Activated T-helper 17 cell treated with anti-CD3 and anti-CD28 coated beads, Interleukin-2, amount 50 U/mL, for 72 hours (primary cell): ENCODE measurements around the gene GALNT13. TPM values are rescaled to one million over a fixed set of nuclear protein-coding genes. Genes with fewer than 3 reads are reported as not detected.

Experiments used
- ATAC-seq: fragments of 150-1000 bp; cut with Tn5 transposase; replicated peaks from 2 replicates; pipeline ENCODE4 v1.10.0; 2021; ENCODE audit warnings: mild to moderate bottlenecking, moderate library complexity
- H3K27ac Mint-ChIP-seq: one replicate; pipeline ENCODE4 v1.8.0; 2022; ENCODE audit warnings: mixed read lengths
- H3K27me3 Mint-ChIP-seq: one replicate; pipeline ENCODE4 v1.8.0; 2022; ENCODE audit warnings: mixed read lengths
- H3K36me3 Mint-ChIP-seq: one replicate; pipeline ENCODE4 v1.8.0; 2022; ENCODE audit warnings: low read depth, mild to moderate bottlenecking, mixed read lengths
- H3K4me1 Mint-ChIP-seq: one replicate; pipeline ENCODE4 v1.8.0; 2022; ENCODE audit warnings: mixed read lengths
- H3K4me3 Mint-ChIP-seq: one replicate; pipeline ENCODE4 v1.8.0; 2022; ENCODE audit warnings: mild to moderate bottlenecking, mixed read lengths
- H3K9me3 Mint-ChIP-seq: one replicate; pipeline ENCODE4 v1.8.0; 2022; ENCODE audit warnings: mixed read lengths
- total RNA-seq, 2 donors: library from RNA; stranded (reverse); gene quantifications; one replicate each; pipeline ENCODE4 v1.2.3, GENCODE V29; 2022

Gene GALNT13
- not detected for total RNA-seq

- Mint-ChIP-seq H3K4me3 (no peak within 1 kb of the TSS), H3K27ac (no peak within 1 kb of the TSS), H3K9me3 (peaks cover 9% of the 10 kb centered on the region), H3K4me1 (peaks cover 5% of the 10 kb centered on the region), H3K36me3 (no peaks in the 10 kb centered on the region), H3K27me3 (peaks cover 24% of the 10 kb centered on the region)
- no peak for ATAC-seq
Measured at GRCh38 chr2:153871231-153872221, at the start of gene GALNT13. TSS of gene GALNT13 (plus strand) at chr2:153871922.

- Mint-ChIP-seq H3K9me3 (peaks cover 20% of the 10 kb centered on the region), H3K27me3 (no peaks in the 10 kb centered on the region), H3K4me1 (no peaks in the 10 kb centered on the region), H3K27ac (no peak overlapping the region), H3K36me3 (no peaks in the 10 kb centered on the region), H3K4me3 (no peak overlapping the region)
- ATAC-seq = no peak
Measured at GRCh38 chr2:153823880-153824279, 47.8 kb upstream of the GALNT13 start.

- Mint-ChIP-seq H3K9me3 (peaks cover 29% of the 10 kb centered on the region), H3K36me3 (no peaks in the 10 kb centered on the region), H3K4me3 (no peak overlapping the region), H3K27me3 (no peaks in the 10 kb centered on the region), H3K4me1 (no peaks in the 10 kb centered on the region), H3K27ac (no peak overlapping the region)
- no peak for ATAC-seq
Measured at GRCh38 chr2:153828335-153828734, 43.4 kb upstream of the GALNT13 start.

- H3K27ac Mint-ChIP-seq = no peak overlapping the region
- no peaks in the 10 kb centered on the region for H3K36me3 Mint-ChIP-seq
- ATAC-seq = no peak
- peaks cover 21% of the 10 kb centered on the region for H3K9me3 Mint-ChIP-seq
- H3K4me1 Mint-ChIP-seq = no peaks in the 10 kb centered on the region
- no peak overlapping the region for H3K4me3 Mint-ChIP-seq
- no peaks in the 10 kb centered on the region for H3K27me3 Mint-ChIP-seq
Measured at GRCh38 chr2:153834662-153835061, 37.1 kb upstream of the GALNT13 start.

GRCh38 chr2:153858250-153858649 lies 13.5 kb upstream of the GALNT13 start:
- Mint-ChIP-seq H3K9me3 (peaks cover 3% of the 10 kb centered on the region), H3K36me3 (no peaks in the 10 kb centered on the region), H3K27me3 (no peaks in the 10 kb centered on the region), H3K4me3 (no peak overlapping the region), H3K4me1 (no peaks in the 10 kb centered on the region), H3K27ac (no peak overlapping the region)
- ATAC-seq = no peak

- Mint-ChIP-seq H3K27ac (no peak overlapping the region), H3K4me3 (no peak overlapping the region), H3K27me3 (no peaks in the 10 kb centered on the region), H3K9me3 (no peaks in the 10 kb centered on the region), H3K36me3 (no peaks in the 10 kb centered on the region), H3K4me1 (no peaks in the 10 kb centered on the region)
- no peak for ATAC-seq
Measured at GRCh38 chr2:153864022-153864421, 7.7 kb upstream of the GALNT13 start.

- H3K27me3 Mint-ChIP-seq = peaks cover 3% of the 10 kb centered on the region
- no peak for ATAC-seq
- H3K27ac Mint-ChIP-seq = no peak overlapping the region
- H3K36me3 Mint-ChIP-seq = no peaks in the 10 kb centered on the region
- no peak overlapping the region for H3K4me3 Mint-ChIP-seq
- no peaks in the 10 kb centered on the region for H3K9me3 Mint-ChIP-seq
- no peaks in the 10 kb centered on the region for H3K4me1 Mint-ChIP-seq
Measured at GRCh38 chr2:153866595-153866994, 5.1 kb upstream of the GALNT13 start.

- H3K4me1 Mint-ChIP-seq = peaks cover 5% of the 10 kb centered on the region
- no peak overlapping the region for H3K4me3 Mint-ChIP-seq
- ATAC-seq = no peak
- H3K27ac Mint-ChIP-seq = no peak overlapping the region
- H3K27me3 Mint-ChIP-seq = peaks cover 24% of the 10 kb centered on the region
- peaks cover 9% of the 10 kb centered on the region for H3K9me3 Mint-ChIP-seq
- H3K36me3 Mint-ChIP-seq = no peaks in the 10 kb centered on the region
Measured at GRCh38 chr2:153870308-153870707, 1.4 kb upstream of the GALNT13 start.

GRCh38 chr2:153872311-153873051 lies 759 bp downstream of the GALNT13 start:
- Mint-ChIP-seq H3K4me1 (peaks cover 5% of the 10 kb centered on the region), H3K36me3 (no peaks in the 10 kb centered on the region), H3K27me3 (peaks cover 24% of the 10 kb centered on the region), H3K27ac (no peak overlapping the region), H3K9me3 (peaks cover 9% of the 10 kb centered on the region), H3K4me3 (no peak overlapping the region)
- no peak for ATAC-seq

- Mint-ChIP-seq H3K27me3 (peaks cover 24% of the 10 kb centered on the region), H3K4me3 (no peak overlapping the region), H3K9me3 (peaks cover 9% of the 10 kb centered on the region), H3K36me3 (no peaks in the 10 kb centered on the region), H3K27ac (no peak overlapping the region), H3K4me1 (peaks cover 5% of the 10 kb centered on the region)
- no peak for ATAC-seq
Measured at GRCh38 chr2:153873052-153874048, 1.6 kb downstream of the GALNT13 start.

- H3K36me3 Mint-ChIP-seq = no peaks in the 10 kb centered on the region
- peaks cover 5% of the 10 kb centered on the region for H3K4me1 Mint-ChIP-seq
- ATAC-seq = no peak
- H3K9me3 Mint-ChIP-seq = peaks cover 9% of the 10 kb centered on the region
- H3K4me3 Mint-ChIP-seq = no peak overlapping the region
- peaks cover 20% of the 10 kb centered on the region for H3K27me3 Mint-ChIP-seq
- no peak overlapping the region for H3K27ac Mint-ChIP-seq
Measured at GRCh38 chr2:153875801-153876466, 4.2 kb downstream of the GALNT13 start.

GRCh38 chr2:153880926-153881325 lies 9.2 kb downstream of the GALNT13 start:
- no peaks in the 10 kb centered on the region for H3K27me3 Mint-ChIP-seq
- ATAC-seq = no peak
- no peaks in the 10 kb centered on the region for H3K4me1 Mint-ChIP-seq
- no peak overlapping the region for H3K4me3 Mint-ChIP-seq
- H3K36me3 Mint-ChIP-seq = no peaks in the 10 kb centered on the region
- no peak overlapping the region for H3K27ac Mint-ChIP-seq
- peaks cover 3% of the 10 kb centered on the region for H3K9me3 Mint-ChIP-seq

GRCh38 chr2:153886833-153887232 lies 15.1 kb downstream of the GALNT13 start:
- ATAC-seq = no peak

More at GRCh38 chr2:153886833-153887232, 15.1 kb downstream of the GALNT13 start:
- Mint-ChIP-seq H3K27ac (no peak overlapping the region), H3K4me3 (no peak overlapping the region), H3K27me3 (no peaks in the 10 kb centered on the region), H3K4me1 (no peaks in the 10 kb centered on the region), H3K9me3 (peaks cover 6% of the 10 kb centered on the region), H3K36me3 (no peaks in the 10 kb centered on the region)
